ENCODE data around the gene CENPU.
"Not testable (repeated sequence)": the region's sequence is repeated elsewhere in the genome, so short reads cannot be mapped to it uniquely, and the experiment has no call there.

The CENPU gene

GRCh38 chr4:184664445-184665210, 69.3 kb downstream of the CENPU start:
- DNase-seq, result no peak

GRCh38 chr4:184662236-184662635, 71.7 kb downstream of the CENPU start:
- no peak for DNase-seq

GRCh38 chr4:184660978-184661377, 72.9 kb downstream of the CENPU start:
- no peak for DNase-seq

GRCh38 chr4:184657820-184658219, 76.1 kb downstream of the CENPU start:
- not testable (repeated sequence) for DNase-seq

GRCh38 chr4:184657144-184657543, 76.8 kb downstream of the CENPU start:
- no peak for DNase-seq

- DNase-seq, result no peak
These were observed 77.7 kb downstream of the CENPU start for GRCh38 chr4:184655889-184656869.

- no peak for DNase-seq
These were observed 80.2 kb downstream of the CENPU start for GRCh38 chr4:184653650-184654049.

- DNase-seq, result not testable (repeated sequence)
These were observed 81.2 kb downstream of the CENPU start for GRCh38 chr4:184652681-184653080.

GRCh38 chr4:184651899-184652298, 82.0 kb downstream of the CENPU start:
- DNase-seq, result no peak

GRCh38 chr4:184649971-184650855, 83.7 kb downstream of the CENPU start:
- peak; percentile 5 for DNase-seq

GRCh38 chr4:184649026-184649970, 84.6 kb downstream of the CENPU start, which contains the start of the genes CASP3 and PRIMPOL:
CASP3 (minus strand) TSS chr4:184649447; CDS start chr4:184638453, 10,994 bp downstream.
PRIMPOL (plus strand) TSS chr4:184649738; CDS start chr4:184657141, 7,403 bp downstream.
- DNase-seq, result peak; percentile 71

- no peak for DNase-seq
These were observed 85.4 kb downstream of the CENPU start for GRCh38 chr4:184648313-184649025.

GRCh38 chr4:184648054-184648312, 85.9 kb downstream of the CENPU start:
- DNase-seq, result no peak

- no peak for DNase-seq
These were observed 86.4 kb downstream of the CENPU start for GRCh38 chr4:184647266-184648053.

GRCh38 chr4:184645904-184646610, 87.8 kb downstream of the CENPU start:
- DNase-seq, result no peak

- DNase-seq, result no peak
These were observed 89.2 kb downstream of the CENPU start for GRCh38 chr4:184644553-184645307.
